ENCODE results near the gene DELE1.
"Not testable (repeated sequence)": the region's sequence is repeated elsewhere in the genome, so short reads cannot be mapped to it uniquely, and the experiment has no call there.

Gene DELE1

DNA sequence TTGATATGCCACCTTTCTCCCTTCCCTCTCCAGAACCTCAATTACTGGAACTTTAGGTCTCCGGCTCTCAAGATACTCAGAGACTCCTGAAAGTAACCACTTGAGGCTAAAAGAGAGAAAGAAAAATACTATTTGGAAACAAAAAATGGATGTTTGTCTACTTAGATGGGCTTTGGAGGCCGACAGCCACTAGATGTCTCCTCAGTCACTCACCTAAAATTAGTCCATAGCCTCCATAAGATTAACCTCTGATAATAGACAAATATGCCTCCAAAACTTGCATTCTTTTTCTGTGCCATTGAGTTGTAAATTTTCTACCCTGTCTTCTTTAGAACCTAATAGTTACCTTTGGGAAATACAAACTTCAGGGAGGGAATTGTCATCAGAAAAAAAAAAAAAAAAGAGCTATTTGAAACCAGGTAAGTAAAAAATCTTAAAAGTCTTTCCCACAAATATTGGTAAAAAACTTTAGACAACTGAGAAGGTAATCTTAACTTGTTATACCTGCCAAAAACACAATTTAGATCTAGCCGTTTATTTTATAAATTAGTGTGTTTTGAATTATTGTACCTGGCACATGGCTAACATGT, 34.3 kb upstream of the DELE1 start:
- DNase-seq (ENCODE audit: low read depth), result no peak

DNA sequence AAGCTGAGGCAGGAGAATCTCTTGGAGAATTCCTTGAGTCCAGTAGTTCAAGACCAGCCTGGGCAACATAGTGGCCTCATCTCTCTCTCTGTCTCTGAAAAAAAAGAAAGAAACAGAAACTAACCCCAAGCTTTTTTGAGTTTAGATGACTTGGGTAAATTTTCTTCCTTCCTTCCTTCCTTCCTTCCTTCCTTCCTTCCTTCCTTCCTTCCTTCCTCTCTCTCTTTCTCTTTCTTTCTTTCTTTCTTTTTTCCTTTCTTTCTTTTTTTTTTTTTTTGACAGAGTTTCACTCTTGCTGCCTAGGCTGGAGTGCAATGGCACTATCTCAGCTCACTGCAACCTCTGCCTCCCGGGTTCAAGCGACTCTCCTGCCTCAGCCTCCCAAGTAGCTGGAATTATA, 33.2 kb upstream of the DELE1 start:
- not testable (repeated sequence) for DNase-seq (ENCODE audit: low read depth)

DNA sequence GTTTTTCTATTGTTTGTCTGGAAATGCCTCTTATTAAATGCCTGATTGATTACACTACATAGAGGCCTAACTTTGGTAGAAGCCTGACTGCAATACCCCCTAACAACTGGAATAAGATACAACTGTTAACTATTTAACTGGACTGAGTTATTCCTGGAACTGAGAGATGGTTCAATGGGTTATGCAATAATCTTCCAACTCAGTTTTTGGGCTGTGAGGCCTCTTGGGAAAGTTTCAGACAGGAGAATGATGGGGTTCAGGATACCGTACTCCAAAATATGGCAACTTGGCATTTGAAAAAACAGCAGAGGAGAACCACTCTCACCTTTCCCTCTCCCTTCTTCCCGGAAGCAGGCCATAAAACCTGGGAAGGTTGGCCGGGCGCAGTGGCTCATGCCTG, 26.2 kb upstream of the DELE1 start:
- no peak for DNase-seq (ENCODE audit: low read depth)

DNA sequence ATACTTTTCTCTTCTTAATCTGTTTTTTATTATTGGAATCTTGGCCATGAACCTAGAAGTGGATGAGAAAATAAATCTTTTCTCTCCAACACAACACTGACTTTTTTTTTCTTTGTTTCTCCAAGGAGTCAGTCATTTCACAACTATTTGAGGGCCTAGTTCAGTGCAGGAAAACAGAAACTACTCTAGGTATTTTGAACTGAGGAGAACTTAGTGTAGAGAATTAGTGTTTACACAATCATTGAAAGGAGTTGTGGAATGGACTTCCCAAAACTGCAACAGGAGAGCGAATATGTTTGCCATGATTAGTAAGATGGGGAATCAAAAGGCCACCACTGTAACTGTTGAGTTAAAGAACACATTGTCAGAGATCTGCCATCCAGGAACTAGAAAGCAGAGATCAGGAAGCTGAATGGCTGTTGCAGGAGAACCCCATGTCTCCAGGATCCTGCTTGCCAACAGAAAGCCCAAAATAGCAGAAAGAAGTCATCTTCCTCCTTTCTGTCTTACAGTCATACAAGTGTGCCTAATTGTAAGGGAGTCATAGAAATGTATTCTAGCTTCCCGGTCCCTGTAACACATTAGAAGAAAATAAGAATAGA, 25.1 kb upstream of the DELE1 start:
- no peak for DNase-seq (ENCODE audit: low read depth)

DNA sequence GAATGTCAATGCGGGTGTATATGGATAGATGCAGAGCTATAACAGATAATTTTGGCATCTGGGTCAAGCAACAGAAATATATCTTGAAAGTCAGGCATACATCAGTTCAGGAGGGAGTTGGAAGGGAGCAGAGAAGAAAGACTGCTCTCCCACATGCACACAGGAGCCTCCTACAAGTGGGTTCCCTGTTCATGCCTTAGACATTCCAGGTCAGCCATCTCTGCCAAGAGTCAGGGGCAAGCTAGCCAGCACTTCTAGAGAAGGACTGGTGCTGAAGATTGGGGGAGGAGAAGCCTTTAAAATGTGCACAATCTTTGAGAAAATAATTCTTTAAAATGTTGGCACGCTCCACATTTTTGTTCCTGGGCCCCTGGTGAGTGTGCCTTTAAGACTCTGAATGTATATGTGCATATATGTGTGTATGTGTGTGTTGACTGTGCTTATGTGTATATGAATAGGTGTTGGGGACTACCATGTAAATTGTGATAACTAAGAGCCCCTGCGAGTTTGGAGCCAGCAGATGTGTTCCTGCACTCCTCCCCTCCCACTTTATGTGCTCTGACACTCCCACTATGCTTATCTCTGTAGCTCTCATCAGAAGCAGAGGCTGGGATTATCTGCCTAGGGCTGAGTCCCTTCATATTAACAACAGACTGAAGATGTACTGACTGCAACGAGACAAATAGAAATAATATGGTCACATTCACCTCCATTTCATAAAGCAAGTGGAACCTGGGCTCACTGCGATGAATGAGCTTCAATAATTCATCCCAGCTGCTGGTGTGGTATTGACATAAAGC, 21.5 kb upstream of the DELE1 start:
- DNase-seq (ENCODE audit: low read depth), result no peak

DNA sequence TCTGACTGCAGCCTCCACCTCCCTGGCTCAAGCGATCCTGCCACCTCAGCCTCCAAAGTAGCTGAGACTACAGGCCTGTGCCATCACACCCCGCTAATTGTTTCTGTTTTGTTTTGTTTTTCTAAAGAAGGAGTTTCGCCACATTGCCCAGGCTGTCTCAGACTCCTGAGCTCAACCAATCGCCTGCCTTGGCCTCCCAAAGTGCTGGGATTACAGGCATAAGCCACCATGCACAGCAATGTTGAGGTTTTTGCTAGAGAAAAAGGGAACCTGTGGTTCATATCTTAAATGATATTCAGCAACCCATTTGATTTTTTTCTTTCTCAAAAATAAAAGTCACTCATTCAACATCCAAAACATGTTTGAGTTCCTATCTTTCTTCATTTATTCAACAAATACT, 20.4 kb upstream of the DELE1 start:
- no peak for DNase-seq (ENCODE audit: low read depth)

DNA sequence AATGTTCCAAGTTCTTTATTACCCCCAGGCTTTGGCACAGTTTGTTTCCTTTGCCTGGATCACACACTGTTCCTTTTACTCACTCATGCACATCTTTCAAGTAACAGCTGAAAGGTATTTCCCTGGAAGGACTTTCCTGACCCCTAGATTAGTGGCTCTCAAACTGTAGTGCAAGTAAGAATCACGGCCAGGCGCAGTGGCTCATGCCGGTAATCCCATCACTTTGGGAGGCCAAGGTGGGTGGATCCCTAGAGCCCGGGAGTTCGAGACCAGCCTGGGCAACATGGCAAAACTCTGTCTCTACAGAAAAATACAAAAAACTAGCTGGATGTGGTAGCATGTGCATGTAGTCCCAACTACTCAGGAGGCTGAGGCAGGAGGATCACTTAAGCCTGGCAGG, 19.1 kb upstream of the DELE1 start:
- no peak for DNase-seq (ENCODE audit: low read depth)

DNA sequence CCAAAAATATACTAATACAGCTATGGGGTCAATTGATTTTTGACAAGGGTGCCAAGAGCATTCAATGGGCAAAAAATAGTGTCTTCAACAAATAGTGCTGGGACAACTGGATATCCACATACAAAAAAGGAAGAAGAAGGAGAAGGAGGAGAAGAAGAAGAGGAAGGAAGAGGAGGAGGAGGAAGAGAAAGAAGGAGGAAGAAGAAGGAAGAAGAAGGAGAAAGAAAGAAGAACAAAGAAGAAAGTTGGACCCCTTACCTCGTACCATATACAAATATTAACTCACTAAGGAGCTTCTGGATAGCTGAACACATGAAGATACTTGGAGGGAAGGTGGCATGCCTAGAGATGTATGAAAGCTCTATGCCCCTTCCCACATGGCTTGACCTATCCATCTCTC, 17.2 kb upstream of the DELE1 start:
- DNase-seq (ENCODE audit: low read depth), result no peak

DNA sequence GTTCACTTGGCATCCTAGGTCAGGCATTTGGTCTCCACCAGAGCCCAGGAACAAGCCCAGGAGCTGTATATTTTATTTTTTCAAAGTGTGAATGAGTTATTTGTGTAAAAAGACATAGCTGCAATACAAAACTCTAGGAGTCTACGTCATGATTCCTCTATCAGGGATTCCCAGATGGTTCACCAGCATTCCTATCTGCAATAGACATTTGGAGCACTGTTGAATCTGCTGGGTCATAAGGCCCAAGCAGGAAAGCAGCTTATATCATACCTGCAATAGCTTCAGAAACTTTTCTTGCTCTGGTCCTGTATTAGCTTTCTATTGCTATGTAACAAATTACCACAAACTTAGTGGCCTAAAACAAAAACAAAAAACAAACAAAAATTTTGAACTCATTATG, 16.7 kb upstream of the DELE1 start:
- DNase-seq (ENCODE audit: low read depth), result no peak

DNA sequence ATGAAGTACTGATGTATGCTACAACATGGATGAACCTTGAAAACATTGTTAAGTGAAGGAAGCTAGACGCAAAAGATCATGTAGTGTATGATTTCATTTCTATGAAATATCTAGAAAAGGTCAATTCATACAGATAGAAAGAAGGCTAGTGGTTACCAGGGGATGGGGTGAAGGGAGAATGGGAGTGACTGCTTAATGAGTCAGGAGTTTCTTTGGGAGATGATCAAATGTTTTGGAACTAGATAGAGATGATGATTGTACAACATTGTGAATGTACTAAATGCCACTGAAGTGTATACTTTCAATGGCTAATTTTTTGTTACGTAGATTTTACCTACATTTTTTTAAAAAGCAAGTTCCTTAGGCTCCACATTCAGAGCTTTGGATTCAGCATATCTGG, 14.9 kb upstream of the DELE1 start:
- no peak for DNase-seq (ENCODE audit: low read depth)

DNA sequence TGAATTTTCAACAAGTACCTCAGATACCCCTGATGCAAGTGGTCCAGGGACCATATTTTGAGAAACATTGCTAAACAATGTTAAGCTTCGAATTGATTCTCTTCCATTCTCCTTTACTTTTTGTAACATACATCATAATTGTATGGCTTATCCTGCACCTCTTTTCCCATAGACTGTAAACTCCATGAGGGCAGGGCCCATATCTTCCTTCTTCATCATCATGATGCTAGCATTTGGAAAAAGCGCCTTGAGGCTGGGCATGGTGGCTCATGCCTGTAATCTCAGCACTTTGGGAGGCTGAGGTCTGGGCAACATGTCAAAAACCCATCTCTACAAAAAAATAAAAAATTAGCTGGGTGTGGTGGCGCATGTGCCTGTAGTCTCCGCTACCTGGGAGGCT, 14.5 kb upstream of the DELE1 start:
- DNase-seq (ENCODE audit: low read depth), result no peak

DNA sequence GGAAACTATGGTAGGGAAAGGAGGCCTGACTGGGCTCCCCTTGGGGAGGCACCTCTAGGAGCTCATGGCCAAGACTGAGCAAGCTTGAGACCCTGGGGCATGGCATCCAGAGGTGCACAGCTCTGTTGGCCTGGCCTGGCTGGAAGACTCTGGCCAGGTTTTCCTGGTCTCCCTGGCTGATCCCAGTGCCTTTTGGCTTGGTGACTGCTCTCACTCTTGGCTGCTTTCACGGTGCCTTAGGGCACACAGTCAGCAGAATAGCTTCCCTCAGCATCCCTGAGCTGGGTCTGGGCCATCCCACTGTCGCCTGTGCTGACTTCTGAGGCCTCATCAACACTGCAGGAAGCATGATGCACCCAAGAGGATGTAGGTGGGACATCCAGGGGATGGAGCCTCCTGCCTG, 13.4 kb upstream of the DELE1 start:
- DNase-seq (ENCODE audit: low read depth), result no peak

DNA sequence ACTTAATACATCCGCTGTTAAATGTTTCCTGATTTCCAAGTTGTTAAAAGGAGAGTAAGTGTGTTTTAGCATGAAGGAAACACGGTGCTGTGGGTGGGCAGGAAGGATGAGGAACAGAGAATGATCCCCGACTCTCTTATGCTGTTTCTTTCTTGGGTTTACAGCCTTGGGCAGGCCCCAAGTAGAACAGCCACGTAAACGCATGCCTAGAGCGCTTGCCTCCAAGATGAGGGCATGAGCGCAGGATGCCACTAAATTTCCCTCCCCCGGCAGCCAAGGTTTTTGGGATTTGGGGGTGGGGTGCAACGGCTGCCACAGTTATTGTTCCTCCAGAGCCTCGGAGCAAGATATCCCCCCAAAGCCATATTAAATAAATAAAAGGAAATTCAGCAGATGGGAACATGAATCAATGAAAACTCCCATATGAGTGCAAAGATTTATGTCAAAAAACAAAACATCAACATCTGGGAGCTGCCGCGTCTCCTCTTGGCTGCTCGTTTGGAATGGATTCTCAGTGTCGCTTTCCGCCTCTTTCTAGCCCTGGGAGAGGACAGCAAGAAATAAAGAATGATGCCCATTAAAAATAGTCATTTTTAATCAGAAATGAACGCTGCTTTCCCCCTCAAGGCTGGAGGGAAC, 10.0 kb upstream of the DELE1 start:
- DNase-seq (ENCODE audit: low read depth), result no peak

DNA sequence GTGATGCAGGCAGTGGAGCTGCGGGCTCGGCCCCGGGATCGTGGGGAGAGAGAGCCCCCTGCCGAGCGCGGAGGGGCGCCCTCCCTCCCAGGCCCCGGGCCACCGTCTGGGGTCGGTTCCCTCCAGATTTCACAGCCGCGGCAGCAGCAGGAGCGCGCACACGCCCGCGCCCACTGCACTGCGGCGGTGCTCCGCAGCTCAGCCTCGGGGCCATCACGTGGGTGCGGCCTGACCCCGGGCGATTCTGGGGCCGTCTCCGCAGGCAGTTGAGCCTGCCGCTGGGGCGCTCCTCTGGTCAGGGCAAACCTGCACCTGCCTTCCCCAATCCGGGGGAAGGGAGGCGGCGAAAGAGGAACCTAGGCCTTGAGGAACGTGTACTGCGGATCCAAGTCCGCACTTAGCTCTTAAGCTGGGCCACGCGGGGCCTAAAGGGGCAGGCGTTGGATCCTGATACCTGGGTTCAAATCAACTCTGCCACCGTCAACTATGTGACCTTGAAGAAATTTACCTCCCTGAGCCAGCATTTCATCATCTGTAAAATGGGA, 9.4 kb upstream of the DELE1 start:
- no peak for DNase-seq (ENCODE audit: low read depth)

DNA sequence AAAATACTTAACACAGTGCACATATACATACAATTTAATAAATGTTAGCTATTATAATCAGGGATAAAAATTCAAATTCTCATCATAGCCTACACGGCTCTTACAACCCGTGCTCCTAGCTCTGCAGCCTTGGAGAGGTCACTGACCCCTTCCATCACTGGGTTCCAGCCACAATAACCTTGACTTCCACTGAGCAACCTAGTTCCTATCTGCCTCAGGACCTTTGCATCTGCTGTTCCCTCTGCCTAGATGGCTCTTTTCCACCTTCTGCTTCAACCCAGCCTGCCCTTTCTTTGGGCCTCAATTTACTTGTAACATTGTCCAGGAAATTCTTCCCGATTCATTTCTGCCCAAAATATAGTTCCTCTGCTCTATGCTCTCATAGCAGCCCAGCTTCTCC, 8.9 kb upstream of the DELE1 start:
- no peak for DNase-seq (ENCODE audit: low read depth)

DNA sequence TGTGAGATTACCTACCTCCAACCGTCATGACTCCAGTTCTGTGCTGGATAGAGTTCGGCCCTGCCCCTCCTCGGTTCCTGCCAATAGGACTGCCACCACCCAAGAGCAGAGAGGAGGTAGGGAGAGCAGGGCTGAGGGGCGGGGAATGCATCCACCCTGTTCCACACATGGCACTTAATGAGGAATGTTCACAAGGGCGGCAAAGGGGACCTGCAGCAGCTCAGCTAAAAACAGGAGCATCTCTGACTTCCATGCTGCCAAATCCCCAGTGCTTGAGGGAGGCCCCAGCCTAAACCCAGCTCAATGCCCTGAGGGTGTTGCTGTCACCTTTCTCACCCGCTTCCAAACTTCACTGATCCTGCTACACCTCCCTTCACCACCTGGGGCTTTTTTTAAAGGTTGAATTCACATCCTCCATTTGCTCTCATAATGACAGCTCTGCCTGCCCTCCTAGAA, 7.8 kb upstream of the DELE1 start:
- no peak for DNase-seq (ENCODE audit: low read depth)

DNA sequence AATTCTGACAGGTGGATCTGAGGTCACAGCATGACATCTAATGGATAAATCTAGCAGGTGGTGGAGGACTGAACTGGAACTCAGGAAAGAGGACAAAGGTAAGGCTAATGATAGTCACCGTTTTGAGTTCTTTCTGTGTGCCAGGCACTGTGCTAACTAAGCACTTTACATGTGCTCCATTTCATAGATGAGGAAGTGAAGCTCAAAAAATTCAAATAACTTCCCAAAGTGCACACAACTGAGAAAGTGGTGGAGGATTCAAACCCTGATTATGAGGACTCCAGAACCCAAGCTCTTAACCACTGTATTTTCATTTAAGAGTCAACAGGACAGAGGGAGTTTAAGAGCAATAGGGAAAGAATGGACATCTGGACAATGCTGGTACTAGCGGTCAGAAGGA, 7.1 kb upstream of the DELE1 start:
- no peak for DNase-seq (ENCODE audit: low read depth)

DNA sequence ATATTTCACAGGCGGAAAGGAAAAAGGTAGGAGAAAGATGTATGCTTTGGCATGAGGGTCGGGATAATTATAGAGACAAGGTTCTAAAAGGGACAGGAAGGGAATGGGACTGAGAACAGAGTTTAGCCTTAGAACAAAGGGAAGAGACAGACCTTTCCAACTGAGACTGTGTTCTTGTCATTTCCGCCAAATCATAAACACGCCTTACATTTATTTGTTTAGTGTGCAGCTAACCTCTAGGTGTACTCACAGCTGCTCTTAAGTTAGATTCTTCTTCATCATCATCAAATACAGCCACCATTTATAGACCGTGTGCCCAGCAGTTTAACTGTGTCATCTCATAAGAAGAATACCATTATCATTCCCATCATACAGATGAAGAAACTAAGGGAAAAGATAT, 5.9 kb upstream of the DELE1 start:
- DNase-seq (ENCODE audit: low read depth), result no peak

DNA sequence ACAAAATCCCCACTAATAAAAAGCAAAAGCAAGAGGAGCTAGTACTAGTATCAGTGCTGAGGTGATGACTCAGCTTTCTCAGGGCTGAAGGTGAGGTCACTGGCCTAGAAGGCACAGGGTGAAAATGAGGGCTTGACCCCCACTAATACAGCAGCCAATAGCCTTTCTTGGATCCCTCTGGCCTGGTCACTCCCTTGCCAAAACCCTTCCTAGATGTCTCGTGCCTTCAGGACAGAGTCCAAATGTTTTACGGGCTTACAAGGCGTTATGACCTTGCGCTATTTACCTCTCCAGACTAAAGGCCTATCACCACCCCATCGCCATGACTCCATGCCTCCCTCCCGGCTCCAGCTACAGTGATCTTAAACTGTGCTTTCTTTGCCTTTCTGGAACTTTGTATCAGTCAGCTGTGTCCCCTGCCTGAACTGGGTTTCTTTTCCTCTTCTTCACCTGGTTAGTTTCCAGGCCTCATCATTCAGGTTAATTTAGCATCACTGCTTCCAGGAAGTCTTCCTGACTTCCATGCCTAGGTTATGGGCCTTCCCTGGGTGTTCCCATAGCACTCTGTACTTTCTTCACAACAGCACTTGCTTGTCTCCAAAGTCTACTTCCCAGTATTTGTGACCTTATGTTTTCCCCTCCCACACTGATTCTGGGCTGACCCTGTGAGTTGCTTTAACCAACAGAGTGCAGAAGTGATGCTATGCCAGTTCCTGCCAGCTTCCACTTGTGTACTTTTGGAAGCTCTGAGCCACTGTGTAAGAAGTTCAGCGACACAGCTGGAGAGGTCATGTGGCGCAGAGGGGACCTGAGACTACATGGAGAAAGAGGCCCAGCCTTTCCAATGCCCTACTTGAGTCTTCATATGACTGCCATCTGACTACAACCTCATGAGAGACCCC, 4.2 kb upstream of the DELE1 start:
- DNase-seq (ENCODE audit: low read depth), result no peak

DNA sequence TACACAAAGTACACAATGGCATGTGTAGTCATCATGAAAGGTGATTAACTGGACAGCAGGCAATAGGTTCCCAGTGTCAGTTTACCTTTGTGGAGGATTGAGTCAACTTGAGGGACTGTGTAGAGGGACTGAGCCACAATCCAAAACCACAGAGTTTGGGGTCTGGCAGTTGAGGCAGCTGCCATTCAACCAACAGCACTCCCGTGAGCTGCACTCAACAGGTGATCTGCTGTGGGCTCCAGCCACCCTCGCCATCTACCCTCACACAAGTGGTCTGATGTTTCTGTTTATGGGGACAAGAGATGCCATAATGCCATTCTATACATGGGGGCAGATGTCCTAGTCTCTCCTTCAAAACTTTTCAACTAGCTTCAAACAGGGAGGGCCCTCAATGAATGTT, 2.9 kb upstream of the DELE1 start:
- no peak for DNase-seq (ENCODE audit: low read depth)

DNA sequence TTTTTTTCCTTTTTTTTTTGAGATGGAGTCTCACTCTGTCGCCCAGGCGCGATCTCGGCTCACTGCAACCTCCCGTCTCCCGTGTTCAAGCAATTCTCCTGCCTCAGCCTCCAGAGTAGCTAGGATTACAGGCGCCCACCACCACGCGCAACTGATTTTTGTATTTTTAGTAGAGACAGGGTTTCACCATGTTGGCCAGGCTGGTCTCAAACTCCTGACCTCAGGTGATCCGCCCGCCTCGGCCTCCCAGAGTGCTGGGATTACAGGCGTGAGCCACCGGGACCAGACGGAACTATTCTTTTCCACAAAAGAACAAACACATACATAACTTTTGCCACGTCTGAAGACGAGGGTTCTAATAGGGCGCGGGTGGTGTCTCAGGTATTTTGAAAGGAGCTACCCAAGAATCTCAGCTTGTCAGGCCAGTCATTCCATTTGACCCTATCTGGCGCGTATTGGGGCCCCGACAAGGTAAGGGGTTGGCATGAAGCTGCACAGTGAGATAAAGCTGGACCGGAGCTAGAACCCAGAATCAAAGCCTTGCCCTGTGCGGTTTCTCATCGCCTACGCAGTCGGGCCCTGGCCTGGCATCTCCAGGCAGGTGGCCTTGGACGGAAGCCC, 734 bp upstream of the DELE1 start:
- DNase-seq (ENCODE audit: low read depth), result not testable (repeated sequence)

All from activated T-helper 1 cell treated with Interleukin-2 at 50 U/mL for 16 hours (primary cell).